HG03064 (cell line): Measurements from ENCODE around the gene CAMP.
"Not testable (repeated sequence)": the region's sequence is repeated elsewhere in the genome, so short reads cannot be mapped to it uniquely, and the experiment has no call there.

Experiments
- ATAC-seq: cut with Tn5 transposase; IDR thresholded peaks from one replicate; pipeline ENCODE4 v1.9.1; 2021; ENCODE audit warnings: low read depth; ENCODE audit not compliant: unreplicated experiment

CAMP gene

GRCh38 chr3:48248095-48248850 is 25.0 kb downstream of the CAMP start:
- ATAC-seq, result no peak

DNA sequence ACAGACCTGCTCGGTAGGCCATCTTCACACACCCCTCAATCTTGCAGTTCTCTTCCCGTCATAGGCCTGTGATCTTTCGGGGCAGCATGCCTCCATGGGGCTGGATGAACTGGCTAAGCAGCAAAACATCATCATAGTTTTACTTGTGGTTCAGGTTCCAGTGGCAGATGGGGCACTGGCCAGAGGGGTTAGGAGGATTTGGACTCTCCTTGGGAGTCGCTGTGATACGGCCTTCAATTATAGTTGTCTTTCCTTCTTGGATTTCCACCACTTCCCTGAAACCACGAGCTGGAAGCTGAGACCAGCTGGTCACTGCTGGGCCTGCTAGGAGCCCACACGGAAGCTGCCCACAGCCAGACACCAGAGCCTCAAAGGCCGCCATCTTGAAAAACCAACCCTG is 33.3 kb downstream of the CAMP start:
- no peak for ATAC-seq

DNA sequence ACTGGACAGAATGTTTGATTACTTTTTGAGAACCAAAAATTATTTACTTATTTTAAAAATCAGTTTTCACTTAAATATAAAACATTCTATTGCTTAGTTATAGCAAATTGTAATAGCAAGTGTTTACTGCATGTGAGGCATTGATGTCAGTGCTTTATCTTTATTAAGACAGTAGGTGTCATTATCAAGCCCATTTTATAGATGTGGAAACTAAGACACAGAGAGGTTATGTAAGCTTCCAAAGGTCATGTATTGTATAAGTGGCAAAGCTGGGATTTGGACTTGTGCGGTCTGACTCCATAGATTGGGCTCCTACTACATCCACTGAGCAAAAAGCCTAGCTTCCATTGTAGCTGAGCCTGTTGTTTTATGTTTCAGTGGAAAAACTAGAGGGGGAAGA is 35.2 kb downstream of the CAMP start:
- ATAC-seq, result no peak

DNA sequence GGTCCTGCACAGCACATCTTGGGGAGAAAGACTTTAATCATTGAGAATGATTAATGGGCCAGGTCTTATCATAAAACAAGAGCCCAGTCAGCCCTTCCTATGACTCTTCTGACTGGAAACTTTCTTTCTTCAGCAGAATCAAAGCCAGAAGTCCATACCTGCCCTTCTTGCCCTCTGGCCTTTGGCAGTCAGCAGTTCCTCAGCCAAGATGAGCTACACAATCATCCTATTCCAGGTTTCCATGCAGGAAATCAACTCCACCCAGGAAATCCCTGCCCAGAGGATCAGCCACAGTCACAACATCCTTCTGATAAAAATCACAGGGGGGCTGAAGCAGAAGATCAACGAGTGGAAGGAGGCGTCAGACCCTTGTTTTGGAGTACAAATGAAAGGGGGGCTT is 44.5 kb downstream of the CAMP start:
- ATAC-seq, result no peak

- ATAC-seq, result no peak
Observed at GRCh38 chr3:48268381-48268935, 45.2 kb downstream of the CAMP start.

DNA sequence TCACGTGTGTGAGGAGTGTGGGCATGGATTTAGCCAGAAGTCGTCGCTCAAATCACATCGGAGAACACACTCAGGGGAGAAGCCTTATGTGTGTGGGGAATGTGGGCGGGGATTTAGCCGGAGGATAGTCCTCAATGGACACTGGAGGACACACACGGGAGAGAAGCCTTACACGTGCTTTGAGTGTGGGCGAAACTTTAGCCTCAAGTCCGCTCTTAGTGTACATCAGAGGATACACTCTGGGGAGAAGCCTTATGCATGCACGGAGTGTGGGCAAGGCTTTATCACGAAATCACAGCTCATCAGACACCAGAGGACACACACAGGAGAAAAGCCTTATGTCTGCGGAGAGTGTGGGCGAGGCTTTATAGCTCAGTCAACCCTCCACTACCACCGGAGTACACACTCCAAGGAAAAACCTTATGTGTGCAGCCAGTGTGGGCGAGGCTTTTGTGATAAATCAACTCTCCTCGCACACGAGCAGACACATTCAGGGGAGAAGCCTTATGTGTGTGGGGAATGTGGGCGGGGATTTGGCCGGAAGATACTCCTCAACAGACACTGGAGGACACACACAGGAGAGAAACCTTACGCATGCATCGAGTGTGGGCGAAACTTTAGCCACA is 45.8 kb downstream of the CAMP start:
- no peak for ATAC-seq

DNA sequence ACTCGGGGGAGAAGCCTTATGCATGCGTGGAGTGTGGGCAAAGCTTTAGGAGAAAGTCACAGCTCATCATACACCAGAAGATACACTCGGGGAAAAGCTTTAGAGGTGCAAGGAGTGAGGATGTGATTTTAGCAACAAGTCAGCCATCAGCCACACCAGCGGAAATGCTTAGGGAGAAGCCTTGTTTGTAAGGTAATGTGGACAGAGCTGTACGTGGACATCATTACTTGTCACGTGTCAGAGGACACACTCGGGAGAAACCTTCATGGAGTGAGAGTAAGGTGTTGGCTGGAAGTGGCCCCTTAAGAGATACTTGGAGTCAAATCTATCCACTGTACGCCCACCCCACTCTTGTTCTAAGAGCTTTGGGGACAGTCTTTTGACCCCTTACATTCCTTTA is 46.3 kb downstream of the CAMP start:
- no peak for ATAC-seq

GRCh38 chr3:48270306-48270705 is 47.0 kb downstream of the CAMP start:
- no peak for ATAC-seq

- ATAC-seq, result not testable (repeated sequence)
Observed at GRCh38 chr3:48271223-48271622, 47.9 kb downstream of the CAMP start.

- no peak for ATAC-seq
Observed at GRCh38 chr3:48271763-48272498, 48.6 kb downstream of the CAMP start.

GRCh38 chr3:48273594-48274211 is 50.4 kb downstream of the CAMP start:
- ATAC-seq, result no peak

DNA sequence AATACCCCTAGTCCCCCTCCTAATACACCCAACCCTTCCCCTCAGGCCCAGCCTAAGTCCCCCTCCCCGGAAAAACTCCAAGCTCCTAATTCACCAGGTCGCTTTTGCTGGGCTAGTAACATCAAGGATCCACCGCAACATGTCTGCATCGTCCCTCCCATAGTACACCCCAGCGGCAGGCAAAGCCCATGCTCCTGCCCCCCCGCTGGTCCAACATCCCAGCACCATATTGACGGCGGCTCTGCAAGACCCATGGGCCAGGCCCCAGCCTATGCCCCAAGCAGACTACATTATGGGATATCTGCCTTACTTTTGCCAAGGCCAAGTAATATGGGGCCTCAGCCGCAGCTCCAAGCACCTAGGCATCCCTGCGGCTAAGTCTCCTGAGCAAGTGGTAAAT is 51.2 kb downstream of the CAMP start:
- ATAC-seq, result no peak
